Right forelimb (tissue), 1 donor: ENCODE measurements around the gene ZNF664.

ENCODE experiments used
- DNase-seq: peaks from one replicate; pipeline ENCODE4 v3.0.0-alpha.2; 2018

The ZNF664 gene

GRCh38 chr12:124013073-124013472 is 40.1 kb downstream of the ZNF664 start:
- DNase-seq = no peak

GRCh38 chr12:124015494-124016461 is 42.8 kb downstream of the ZNF664 start:
- DNase-seq = no peak

DNA sequence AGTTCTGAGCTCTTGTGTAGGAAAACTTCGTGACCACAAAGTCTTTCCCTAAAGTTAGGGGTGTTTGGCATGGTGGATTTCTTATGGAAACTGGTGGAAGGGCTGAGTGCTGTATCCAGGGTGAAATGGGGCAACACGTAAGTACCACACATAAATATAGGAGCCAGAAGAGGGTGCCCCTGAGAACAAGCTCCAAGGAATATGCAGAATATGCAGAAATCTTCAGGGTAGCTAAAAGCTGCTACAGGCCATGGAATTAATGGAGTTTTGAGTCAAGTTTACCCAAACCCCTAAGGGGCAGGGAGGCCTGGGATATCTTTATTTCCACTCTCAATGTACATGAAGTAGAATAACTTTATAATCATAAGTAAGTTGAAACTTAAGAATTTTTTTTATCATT is 44.0 kb downstream of the ZNF664 start:
- no peak for DNase-seq

DNA sequence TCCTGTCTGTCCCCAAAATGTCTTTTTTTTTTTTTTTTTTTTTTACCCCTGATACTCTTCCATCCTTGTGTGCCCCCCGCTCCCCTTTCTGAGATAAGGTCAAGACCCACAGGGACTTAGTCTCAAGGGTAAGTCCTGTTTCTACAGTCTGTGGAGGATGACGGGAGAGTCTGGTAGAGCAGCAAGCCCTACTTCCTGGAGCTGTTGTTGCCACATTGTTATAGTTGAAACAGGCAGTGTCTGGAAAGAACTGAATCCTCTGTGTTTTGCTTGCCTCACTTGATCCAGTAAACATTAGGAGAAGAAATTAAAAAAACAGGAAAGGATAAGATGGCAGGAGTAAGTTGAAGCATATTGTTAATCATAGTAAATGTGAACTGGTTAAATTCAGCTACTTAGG is 45.5 kb downstream of the ZNF664 start:
- no peak for DNase-seq

- no peak for DNase-seq
Measured at GRCh38 chr12:124019115-124019514, 46.1 kb downstream of the ZNF664 start.

GRCh38 chr12:124020514-124020949 is 47.5 kb downstream of the ZNF664 start:
- no peak for DNase-seq

DNA sequence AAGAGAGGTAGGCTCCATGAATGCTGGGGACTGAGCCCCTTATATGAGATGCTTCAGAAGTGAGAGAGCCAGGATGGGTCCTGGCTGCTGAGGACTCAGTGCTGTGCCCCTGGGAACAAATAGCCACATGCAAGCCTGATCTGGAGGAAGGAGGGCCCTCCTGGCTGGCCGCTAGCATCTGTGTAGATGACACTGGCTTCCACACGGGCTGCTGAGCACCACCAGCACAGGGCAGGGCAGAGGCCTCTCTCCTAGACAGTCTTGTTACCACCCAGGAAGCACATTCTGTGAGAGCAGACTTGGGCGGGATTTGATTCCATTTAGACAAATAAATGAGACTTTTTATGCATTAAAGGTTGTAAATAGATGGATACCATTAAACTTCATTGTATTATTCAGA is 48.0 kb downstream of the ZNF664 start:
- no peak for DNase-seq

GRCh38 chr12:124022161-124022560 is 49.1 kb downstream of the ZNF664 start:
- DNase-seq = no peak

GRCh38 chr12:124024263-124024678 is 51.3 kb downstream of the ZNF664 start:
- no peak for DNase-seq

DNA sequence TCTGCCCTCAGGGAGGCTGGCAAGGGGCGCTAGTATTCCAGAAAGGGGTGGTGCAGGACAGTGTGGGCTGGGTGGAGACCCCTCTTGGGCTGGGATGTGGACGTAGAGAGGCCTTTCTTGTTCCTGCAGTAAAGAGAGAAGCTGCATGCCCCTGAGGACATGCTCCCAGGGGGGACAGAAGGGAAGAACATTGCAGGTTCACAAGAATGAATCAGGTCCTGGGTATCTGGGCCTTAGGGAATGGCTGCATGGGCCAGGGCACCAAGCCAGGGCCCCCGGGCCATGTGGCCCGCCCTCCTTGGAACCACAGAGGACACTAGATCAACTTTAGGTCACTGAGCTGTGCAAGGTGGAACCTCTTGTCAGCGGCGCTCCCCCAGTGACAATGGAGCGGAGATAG is 51.8 kb downstream of the ZNF664 start:
- DNase-seq = no peak

GRCh38 chr12:124025661-124026060 is 52.6 kb downstream of the ZNF664 start:
- no peak for DNase-seq

DNA sequence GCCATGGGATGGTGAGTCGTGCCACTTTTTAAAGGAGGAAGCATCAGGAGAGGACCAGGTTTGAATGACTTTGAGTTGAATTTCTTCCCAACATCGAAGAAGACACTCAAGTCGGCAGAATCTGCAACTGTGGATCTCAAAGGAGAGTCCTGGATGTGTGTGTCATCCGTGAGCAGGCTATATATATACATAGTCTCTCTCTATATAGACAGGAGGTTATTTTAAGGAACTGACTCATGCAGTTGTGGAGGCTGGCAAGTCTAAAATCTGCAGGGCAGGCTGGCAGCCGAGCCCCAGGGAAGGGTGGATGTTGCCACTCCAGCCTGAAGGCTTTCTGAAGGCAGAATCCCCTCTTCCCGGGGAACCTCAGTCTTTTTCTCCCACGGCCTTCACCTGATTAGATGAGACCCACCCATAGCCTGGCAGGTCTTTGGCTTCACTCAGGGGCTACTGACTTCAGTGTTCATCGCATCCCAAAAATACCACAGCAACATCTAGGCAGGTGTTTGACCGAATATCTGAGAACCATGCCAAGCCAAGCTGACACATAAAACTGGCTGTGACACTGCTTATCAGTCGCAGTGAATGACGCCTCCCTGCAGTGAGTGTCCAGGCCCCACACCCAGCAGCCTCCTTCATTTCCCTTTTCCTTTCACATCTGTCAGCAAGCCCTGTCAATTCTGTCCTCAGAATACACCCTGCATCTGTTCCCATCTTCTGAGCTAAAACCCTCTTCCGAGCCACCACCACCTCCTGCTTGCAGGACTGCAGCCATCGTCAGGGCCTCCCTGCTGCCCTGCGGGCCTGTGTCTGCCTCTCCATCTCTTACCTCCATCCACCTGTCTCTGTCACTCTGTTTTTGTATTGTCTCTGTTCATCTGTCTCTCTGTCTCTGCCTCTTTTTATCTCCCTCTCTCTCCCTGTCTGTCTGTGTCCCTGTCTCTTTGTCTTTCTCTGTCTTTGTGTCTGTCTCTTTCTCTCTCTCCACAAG is 54.0 kb downstream of the ZNF664 start:
- no peak for DNase-seq

- DNase-seq = no peak
Measured at GRCh38 chr12:124027753-124028554, 54.9 kb downstream of the ZNF664 start.

- no peak for DNase-seq
Measured at GRCh38 chr12:124028555-124028925, 55.5 kb downstream of the ZNF664 start.

- DNase-seq = no peak
Measured at GRCh38 chr12:124030008-124030407, 57.0 kb downstream of the ZNF664 start.

DNA sequence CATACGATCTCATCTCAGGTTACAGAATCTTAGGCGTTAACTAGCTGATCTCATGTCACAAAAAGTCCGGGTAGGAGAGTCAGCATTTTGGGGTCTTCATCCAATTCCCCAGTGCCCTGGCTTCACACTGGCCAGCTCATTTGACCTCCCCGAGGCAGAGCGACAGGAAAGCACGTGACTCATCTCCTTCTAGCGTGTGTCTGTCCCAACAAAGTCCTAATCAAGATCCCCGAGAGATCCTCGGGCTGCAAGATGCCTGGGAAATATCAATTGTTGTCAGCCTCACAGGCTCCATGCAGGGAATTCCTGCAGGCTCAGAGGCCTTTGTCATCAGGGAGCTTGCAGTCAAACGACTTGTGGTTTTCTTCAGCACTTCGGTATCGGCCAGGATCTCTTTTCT is 57.5 kb downstream of the ZNF664 start:
- no peak for DNase-seq

- no peak for DNase-seq
Measured at GRCh38 chr12:124031058-124031457, 58.0 kb downstream of the ZNF664 start.

GRCh38 chr12:124032265-124032886 is 59.4 kb downstream of the ZNF664 start:
- DNase-seq = no peak

GRCh38 chr12:124033859-124034258 is 60.8 kb downstream of the ZNF664 start:
- DNase-seq = no peak

DNA sequence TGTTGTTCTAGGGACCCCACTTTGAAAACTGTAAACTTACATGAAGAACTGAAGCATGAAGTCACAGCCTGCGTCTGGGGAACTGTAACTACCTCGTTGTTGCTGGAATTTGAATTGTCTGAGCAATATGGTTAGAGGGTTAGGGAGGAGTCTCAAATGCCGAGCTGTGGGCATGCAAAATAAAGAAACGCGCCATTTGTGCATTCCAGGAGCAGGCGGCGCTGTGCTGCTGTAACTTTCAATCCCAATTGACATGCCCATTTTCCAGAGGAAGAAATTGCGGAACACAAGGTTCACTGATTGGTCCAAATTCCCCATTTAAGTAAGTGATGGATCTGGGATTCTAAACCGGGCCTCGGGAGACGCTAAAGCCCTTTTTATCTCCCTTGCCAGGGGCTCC is 61.3 kb downstream of the ZNF664 start:
- no peak for DNase-seq

DNA sequence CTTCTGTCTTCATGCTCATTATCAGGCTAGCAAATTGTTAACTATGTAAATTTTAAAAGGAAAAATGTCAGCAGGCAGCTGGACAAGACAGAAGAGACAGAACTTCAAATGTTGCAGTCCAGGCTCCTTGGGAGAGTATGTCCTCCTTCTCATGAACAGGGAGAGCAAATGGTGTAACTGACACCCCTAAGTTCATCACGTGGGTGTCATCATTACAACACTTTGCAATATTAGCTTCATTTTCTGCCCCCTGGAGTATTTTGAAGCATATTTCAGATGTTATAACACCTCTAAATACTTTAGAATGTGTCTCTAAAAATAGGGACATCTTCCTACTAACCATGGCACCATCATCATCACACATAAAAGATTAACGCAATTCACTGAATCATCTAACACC is 62.1 kb downstream of the ZNF664 start:
- DNase-seq = no peak

- no peak for DNase-seq
Measured at GRCh38 chr12:124036171-124036598, 63.2 kb downstream of the ZNF664 start.
